Smooth muscle cell (in vitro differentiated cells): ENCODE data around the gene TRPM7. TPM values are rescaled to one million over a fixed set of nuclear protein-coding genes. Genes with fewer than 3 reads are reported as not detected.

Experiments
- DNase-seq: peaks from one replicate; lab custom pipeline; 2025; ENCODE audit not compliant: unreplicated experiment; lab: John Stamatoyannopoulos, UW
- H2AFZ ChIP-seq: fragments of 200-600 bp; sonication (generic); 2 replicates; pipeline ENCODE4 v1.6.0; 2016; ENCODE audit warnings: antibody characterized with exemption, low read depth, mild to moderate bottlenecking
- H3F3A ChIP-seq: fragments of 200-600 bp; sonication (generic); 2 replicates; pipeline ENCODE4 v1.6.0; 2017; ENCODE audit warnings: antibody characterized with exemption, low read depth
- H3K27ac ChIP-seq: fragments of 200-600 bp; sonication (generic); 2 replicates; pipeline ENCODE4 v1.5.1; 2016; ENCODE audit warnings: low read depth, mild to moderate bottlenecking
- H3K27me3 ChIP-seq: fragments of 200-600 bp; sonication (generic); 2 replicates; pipeline ENCODE4 v1.6.1; 2016; ENCODE audit warnings: low read depth, mild to moderate bottlenecking
- H3K36me3 ChIP-seq: fragments of 200-600 bp; sonication (generic); 2 replicates; pipeline ENCODE4 v1.5.1; 2016; ENCODE audit warnings: low read depth
- H3K4me1 ChIP-seq: fragments of 200-600 bp; sonication (generic); 2 replicates; pipeline ENCODE4 v1.5.1; 2016; ENCODE audit warnings: low read depth
- H3K4me2 ChIP-seq: fragments of 200-600 bp; sonication (generic); 2 replicates; pipeline ENCODE4 v1.6.0; 2016; ENCODE audit warnings: mild to moderate bottlenecking
- H3K4me3 ChIP-seq: fragments of 200-600 bp; sonication (generic); 2 replicates; pipeline ENCODE4 v1.5.1; 2016; ENCODE audit warnings: mild to moderate bottlenecking
- H3K79me2 ChIP-seq: fragments of 200-600 bp; sonication (generic); 2 replicates; pipeline ENCODE4 v1.6.0; 2016; ENCODE audit warnings: low read depth, mild to moderate bottlenecking
- H3K9ac ChIP-seq: fragments of 200-600 bp; sonication (generic); 2 replicates; pipeline ENCODE4 v1.6.0; 2016; ENCODE audit warnings: low read depth
- H3K9me3 ChIP-seq: fragments of 200-600 bp; sonication (generic); replicated peaks from 2 replicates; pipeline ENCODE4 v1.5.1; 2016; ENCODE audit warnings: low read depth
- H4K20me1 ChIP-seq: fragments of 200-600 bp; sonication (generic); 2 replicates; pipeline ENCODE4 v1.6.0; 2016; ENCODE audit warnings: low read depth
- CTCF ChIP-seq: fragments of 200-600 bp; sonication (generic); IDR thresholded peaks from 2 replicates; pipeline ENCODE4 v1.5.1; 2017; ENCODE audit warnings: borderline replicate concordance, mild to moderate bottlenecking, antibody characterized with exemption; ENCODE audit not compliant: insufficient read depth, poor library complexity, severe bottlenecking
- WGBS: methylation state at CpG from one replicate; pipeline ENCODE4 v1.1.7; 2016; ENCODE audit warnings: low lambda C conversion rate; 5-methylcytosine and 5-hydroxymethylcytosine counted together
- polyA plus RNA-seq: library from polyadenylated mRNA; unstranded; fragments of >200 nt; fragmentation: Nextera tagmentation; extraction: Ambion mirVana; gene quantifications from 2 replicates; pipeline ENCODE4 v1.2.1, GENCODE V29; 2016
- total RNA-seq: library from RNA; depleted of rRNA; stranded (reverse); fragments of >200 nt; gene quantifications from 2 replicates; pipeline ENCODE4 v1.2.3, GENCODE V29; 2014

TRPM7 gene
- total and polyA plus RNA-seq, 2 experiments from 2014 or later = 5.6 to 28.2 TPM

- Histone ChIP-seq H3K4me2 (no peak overlapping the region), H3K4me3 (no peak overlapping the region), H3K27ac (no peak overlapping the region), H3F3A (no peaks in the 10 kb centered on the region), H3K27me3 (no peaks in the 10 kb centered on the region), H3K9ac (no peak overlapping the region), H4K20me1 (no peaks in the 10 kb centered on the region), H3K36me3 (peaks cover 9% of the 10 kb centered on the region), H2AFZ (no peak overlapping the region), H3K4me1 (no peaks in the 10 kb centered on the region), H3K9me3 (no peaks in the 10 kb centered on the region), H3K79me2 (no peaks in the 10 kb centered on the region)
- no peak for DNase-seq
- WGBS = 91% methylated on average over 2 of the region's 2 CpGs
- no peak for TF ChIP-seq CTCF
Observed at GRCh38 chr15:50558012-50558411, 128.6 kb downstream of the TRPM7 start.

- no peak for TF ChIP-seq CTCF
- H3K27me3 ChIP-seq = no peaks in the 10 kb centered on the region
- H3F3A ChIP-seq = no peaks in the 10 kb centered on the region
- DNase-seq = no peak
- H3K79me2 ChIP-seq = no peaks in the 10 kb centered on the region
- no peak overlapping the region for H2AFZ ChIP-seq
- H3K9ac ChIP-seq = no peak overlapping the region
- H3K9me3 ChIP-seq = no peaks in the 10 kb centered on the region
- H3K36me3 ChIP-seq = peaks cover 6% of the 10 kb centered on the region
- 96% methylated on average over 2 of the region's 2 CpGs for WGBS
- H3K4me2 ChIP-seq = no peak overlapping the region
- no peaks in the 10 kb centered on the region for H3K4me1 ChIP-seq
- no peak overlapping the region for H3K4me3 ChIP-seq
- no peaks in the 10 kb centered on the region for H4K20me1 ChIP-seq
- no peak overlapping the region for H3K27ac ChIP-seq
Observed at GRCh38 chr15:50556642-50557371, 129.8 kb downstream of the TRPM7 start.

DNA sequence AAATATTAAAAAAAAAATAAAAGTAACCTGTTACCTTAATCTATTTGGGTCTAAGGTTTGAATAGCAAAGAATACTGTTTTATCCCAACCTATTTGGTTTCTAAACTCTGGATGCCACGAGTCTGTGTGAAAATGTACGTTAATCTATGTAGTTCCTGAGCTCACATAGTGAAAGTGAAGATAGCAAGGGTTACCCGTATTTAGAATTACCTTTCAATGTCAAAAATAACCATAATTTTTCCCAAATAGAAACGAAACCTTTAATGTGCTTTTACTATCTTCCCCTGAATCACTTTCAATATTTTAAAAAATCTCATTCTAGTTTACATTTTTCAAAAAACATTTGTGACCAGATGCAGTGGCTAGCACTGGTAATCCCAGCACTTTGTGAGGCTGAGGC is 134.4 kb downstream of the TRPM7 start:
- Histone ChIP-seq H3K27me3 (no peaks in the 10 kb centered on the region), H3K27ac (no peak overlapping the region), H2AFZ (no peak overlapping the region), H3K4me2 (no peak overlapping the region), H3K9me3 (no peaks in the 10 kb centered on the region), H3K9ac (no peak overlapping the region), H3K4me1 (no peaks in the 10 kb centered on the region), H3K36me3 (no peaks in the 10 kb centered on the region), H3F3A (no peaks in the 10 kb centered on the region), H4K20me1 (no peaks in the 10 kb centered on the region), H3K4me3 (no peak overlapping the region), H3K79me2 (no peaks in the 10 kb centered on the region)
- no peak for TF ChIP-seq CTCF
- 97% methylated on average over 4 of the region's 4 CpGs for WGBS
- DNase-seq = no peak

GRCh38 chr15:50549326-50549725 is 137.3 kb downstream of the TRPM7 start:
- no peak overlapping the region for H3K4me2 ChIP-seq
- H3K4me3 ChIP-seq = no peak overlapping the region
- no peaks in the 10 kb centered on the region for H3K9me3 ChIP-seq
- H4K20me1 ChIP-seq = no peaks in the 10 kb centered on the region
- 90% methylated on average over 7 of the region's 7 CpGs for WGBS
- no peaks in the 10 kb centered on the region for H3K4me1 ChIP-seq
- H2AFZ ChIP-seq = no peak overlapping the region
- DNase-seq = no peak
- no peaks in the 10 kb centered on the region for H3K27me3 ChIP-seq
- H3K9ac ChIP-seq = no peak overlapping the region
- H3F3A ChIP-seq = no peaks in the 10 kb centered on the region
- H3K79me2 ChIP-seq = no peaks in the 10 kb centered on the region
- no peaks in the 10 kb centered on the region for H3K36me3 ChIP-seq
- H3K27ac ChIP-seq = no peak overlapping the region
- TF ChIP-seq CTCF = no peak
